ENCODE measurements around the gene RPS17. TPM values are rescaled to one million over a fixed set of nuclear protein-coding genes. Genes with fewer than 3 reads are reported as not detected.

The RPS17 gene
- total RNA-seq, 4 donors from 2014 or later: 1,180 to 3,226 (median 2,104) TPM

DNA sequence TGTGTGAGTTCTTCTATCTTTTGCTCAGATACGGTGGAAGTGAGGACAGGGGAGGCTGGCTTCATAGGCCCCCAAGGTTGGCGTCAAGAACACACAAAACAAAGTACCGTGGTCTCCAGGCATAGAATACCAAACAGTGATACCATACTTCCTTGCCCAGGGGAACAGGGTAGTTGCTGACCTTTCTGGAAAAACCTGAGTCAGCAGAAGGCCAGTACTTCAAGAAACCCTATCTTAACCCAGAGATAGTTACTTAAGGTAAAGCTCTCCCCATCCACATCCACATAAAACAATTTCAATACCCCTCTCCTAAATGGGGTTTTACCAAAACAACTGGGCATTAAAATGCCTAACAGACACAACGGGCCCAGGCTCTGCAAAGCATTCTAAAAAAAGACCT is 29.6 kb upstream of the RPS17 start:
- H3K27me3 ChIP-seq: no peaks in the 10 kb centered on the region
- peaks cover 0 to 13% of the 10 kb centered on the region in 2 donors for H3K4me1 ChIP-seq
- no peaks in the 10 kb centered on the region for H3K36me3 ChIP-seq
- no peak overlapping the region for H3K4me3 ChIP-seq (replicated peaks in 1 of 3)
- intact Hi-C loops (cut with DNase I): no loop called here
- DNase-seq: no peak
- H3K27ac ChIP-seq: no peak overlapping the region
- TF ChIP-seq, protein P1, sequence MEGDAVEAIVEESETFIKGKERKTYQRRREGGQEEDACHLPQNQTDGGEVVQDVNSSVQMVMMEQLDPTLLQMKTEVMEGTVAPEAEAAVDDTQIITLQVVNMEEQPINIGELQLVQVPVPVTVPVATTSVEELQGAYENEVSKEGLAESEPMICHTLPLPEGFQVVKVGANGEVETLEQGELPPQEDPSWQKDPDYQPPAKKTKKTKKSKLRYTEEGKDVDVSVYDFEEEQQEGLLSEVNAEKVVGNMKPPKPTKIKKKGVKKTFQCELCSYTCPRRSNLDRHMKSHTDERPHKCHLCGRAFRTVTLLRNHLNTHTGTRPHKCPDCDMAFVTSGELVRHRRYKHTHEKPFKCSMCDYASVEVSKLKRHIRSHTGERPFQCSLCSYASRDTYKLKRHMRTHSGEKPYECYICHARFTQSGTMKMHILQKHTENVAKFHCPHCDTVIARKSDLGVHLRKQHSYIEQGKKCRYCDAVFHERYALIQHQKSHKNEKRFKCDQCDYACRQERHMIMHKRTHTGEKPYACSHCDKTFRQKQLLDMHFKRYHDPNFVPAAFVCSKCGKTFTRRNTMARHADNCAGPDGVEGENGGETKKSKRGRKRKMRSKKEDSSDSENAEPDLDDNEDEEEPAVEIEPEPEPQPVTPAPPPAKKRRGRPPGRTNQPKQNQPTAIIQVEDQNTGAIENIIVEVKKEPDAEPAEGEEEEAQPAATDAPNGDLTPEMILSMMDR (IDR thresholded peaks at IDR 0.05): no peak
- TF ChIP-seq POLR2A (IDR thresholded peaks at IDR 0.05): no peak
- WGBS, 2 donors: 91 to 92% methylated on average over 4 of the region's 4 CpGs
- H3K9me3 ChIP-seq: no peaks in the 10 kb centered on the region

DNA sequence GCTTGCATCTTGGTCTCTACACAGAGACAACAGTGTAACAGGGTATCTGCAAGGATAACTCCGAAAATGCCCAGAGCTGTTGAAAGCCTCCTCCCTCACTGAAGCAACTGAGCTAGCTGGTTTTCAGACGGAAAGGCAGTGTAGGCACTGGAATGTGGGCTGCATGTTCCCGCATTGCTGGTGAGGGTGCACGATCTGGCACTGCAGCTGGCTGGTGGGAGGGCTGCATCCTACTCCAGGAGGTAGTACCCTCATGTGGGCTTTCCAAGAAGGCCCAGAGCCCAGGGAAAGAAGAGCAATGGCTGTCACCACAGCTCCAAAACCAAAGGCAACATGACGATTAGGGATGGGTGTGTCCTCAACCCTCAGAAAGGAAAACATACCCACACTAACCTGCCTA is 28.7 kb upstream of the RPS17 start:
- no peaks in the 10 kb centered on the region for H3K36me3 ChIP-seq
- no peak overlapping the region for H3K4me3 ChIP-seq (replicated peaks in 1 of 3)
- H3K27ac ChIP-seq: no peak overlapping the region
- intact Hi-C loops (cut with DNase I): no loop called here
- H3K4me1 ChIP-seq: peaks cover 0 to 13% of the 10 kb centered on the region in 2 donors
- H3K9me3 ChIP-seq: no peaks in the 10 kb centered on the region
- no peak for DNase-seq
- no peaks in the 10 kb centered on the region for H3K27me3 ChIP-seq
- WGBS, 2 donors: 78 to 90% methylated on average over 3 to 5 of the region's 5 CpGs
- no peak for TF ChIP-seq POLR2A (IDR thresholded peaks at IDR 0.05)
- TF ChIP-seq, protein P1 (IDR thresholded peaks at IDR 0.05): no peak

DNA sequence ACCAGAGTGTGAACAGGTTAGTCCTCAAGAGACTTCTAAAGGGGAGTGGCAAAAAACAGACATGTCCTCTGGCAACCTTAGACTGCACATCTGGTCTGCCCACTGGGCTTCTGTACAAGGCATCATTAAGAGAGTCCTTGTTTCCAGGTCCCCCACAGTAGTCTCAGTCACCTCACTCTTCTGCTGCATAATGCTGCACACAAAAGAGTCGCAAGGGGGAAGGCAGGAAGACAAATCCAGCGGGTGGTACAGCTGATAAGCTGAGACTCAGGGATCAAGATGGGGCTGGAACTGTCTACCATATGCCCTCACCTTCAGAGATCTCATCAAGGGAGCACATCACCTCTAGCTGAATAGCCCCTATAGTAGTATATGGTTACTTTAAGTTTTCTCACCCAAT is 27.4 kb upstream of the RPS17 start:
- TF ChIP-seq, protein P1 (IDR thresholded peaks at IDR 0.05): no peak
- no peak for TF ChIP-seq POLR2A (IDR thresholded peaks at IDR 0.05)
- Histone ChIP-seq H3K9me3 (no peaks in the 10 kb centered on the region), H3K4me1 (peaks cover 0 to 13% of the 10 kb centered on the region in 2 donors), H3K36me3 (no peaks in the 10 kb centered on the region), H3K27me3 (no peaks in the 10 kb centered on the region), H3K4me3 (replicated peaks in 1 of 3) (no peak overlapping the region), H3K27ac (no peak overlapping the region)
- WGBS, 2 donors: 82% methylated on average over 2 of the region's 2 CpGs
- no peak for DNase-seq
- intact Hi-C loops (cut with DNase I): no loop called here

DNA sequence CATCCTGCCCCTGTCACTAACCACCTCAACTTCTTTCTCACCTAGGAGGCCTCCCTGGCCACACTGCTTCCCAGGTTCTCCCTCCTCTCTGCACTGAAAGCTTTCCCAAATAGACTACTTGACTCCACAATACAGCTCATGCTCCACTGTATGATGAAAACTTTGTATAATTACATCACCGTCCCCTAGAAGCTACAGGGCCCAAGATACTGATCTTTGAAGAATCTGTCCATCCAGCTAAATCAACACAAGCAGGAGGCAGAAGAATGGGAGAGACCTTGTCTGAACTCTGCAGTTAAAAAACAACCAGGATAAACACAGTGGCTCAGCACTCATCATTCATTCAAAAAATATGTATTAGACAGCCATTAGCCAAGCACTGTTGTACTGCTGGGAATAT is 26.4 kb upstream of the RPS17 start:
- H3K36me3 ChIP-seq: no peaks in the 10 kb centered on the region

DNA sequence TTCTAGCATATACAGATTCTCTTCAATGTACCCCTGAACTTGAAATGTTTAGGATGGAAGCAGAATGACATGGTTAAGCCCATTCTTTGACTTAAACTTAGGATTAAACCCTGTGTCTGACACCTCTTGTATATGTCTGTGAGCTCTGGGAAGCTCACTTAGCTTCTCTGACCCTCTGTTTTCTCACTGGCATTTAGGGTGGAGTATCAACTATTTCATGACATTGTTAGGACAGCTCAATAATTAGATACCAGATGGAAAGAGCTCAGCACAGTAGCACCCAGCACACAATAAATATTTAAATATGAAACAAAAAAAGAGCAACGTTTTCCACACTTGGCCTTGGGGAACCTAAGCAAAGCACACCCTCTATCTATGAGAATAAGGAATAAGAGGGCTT is 18.2 kb upstream of the RPS17 start:
- no peaks in the 10 kb centered on the region for H3K4me1 ChIP-seq
- H3K9me3 ChIP-seq: no peaks in the 10 kb centered on the region
- H3K4me3 ChIP-seq (replicated peaks in 1 of 3): no peak overlapping the region
- H3K27me3 ChIP-seq: no peaks in the 10 kb centered on the region
- H3K36me3 ChIP-seq: no peaks in the 10 kb centered on the region
- WGBS, 2 donors: 58 to 65% methylated on average over 1 of the region's 1 CpG
- DNase-seq: no peak
- no peak overlapping the region for H3K27ac ChIP-seq
- intact Hi-C loops (cut with DNase I): no loop called here
- TF ChIP-seq, protein P1 (IDR thresholded peaks at IDR 0.05): no peak

More for the DNA sequence above, 26.4 kb upstream of the RPS17 start:
- H3K4me3 ChIP-seq (replicated peaks in 1 of 3): no peak overlapping the region
- H3K9me3 ChIP-seq: no peaks in the 10 kb centered on the region
- WGBS, 2 donors: 81 to 95% methylated on average over 1 of the region's 1 CpG
- TF ChIP-seq, protein P1 (IDR thresholded peaks at IDR 0.05): no peak
- TF ChIP-seq POLR2A (IDR thresholded peaks at IDR 0.05): no peak
- no peaks in the 10 kb centered on the region for H3K27me3 ChIP-seq
- no peak for DNase-seq
- intact Hi-C loops (cut with DNase I): no loop called here
- H3K27ac ChIP-seq: no peak overlapping the region
- peaks cover 0 to 5% of the 10 kb centered on the region in 2 donors for H3K4me1 ChIP-seq
